ENCODE data around the gene COG3. TPM values are rescaled to one million over a fixed set of nuclear protein-coding genes. Genes with fewer than 3 reads are reported as not detected.

The COG3 gene
- total RNA-seq, 1 donor from 2014 or later, result 19.1 TPM

GRCh38 chr13:45434556-45435371 lies 30.0 kb upstream of the COG3 start:
- Mint-ChIP-seq H3K9me3 (no peaks in the 10 kb centered on the region), H3K4me1 (peaks cover 7% of the 10 kb centered on the region), H3K36me3 (ENCODE audit: low read depth) (no peaks in the 10 kb centered on the region), H3K4me3 (no peak overlapping the region), H3K27ac (ENCODE audit: unreplicated experiment) (no peak overlapping the region), H3K27me3 (ENCODE audit: low read depth) (no peaks in the 10 kb centered on the region)
- TF ChIP-seq, protein P1, sequence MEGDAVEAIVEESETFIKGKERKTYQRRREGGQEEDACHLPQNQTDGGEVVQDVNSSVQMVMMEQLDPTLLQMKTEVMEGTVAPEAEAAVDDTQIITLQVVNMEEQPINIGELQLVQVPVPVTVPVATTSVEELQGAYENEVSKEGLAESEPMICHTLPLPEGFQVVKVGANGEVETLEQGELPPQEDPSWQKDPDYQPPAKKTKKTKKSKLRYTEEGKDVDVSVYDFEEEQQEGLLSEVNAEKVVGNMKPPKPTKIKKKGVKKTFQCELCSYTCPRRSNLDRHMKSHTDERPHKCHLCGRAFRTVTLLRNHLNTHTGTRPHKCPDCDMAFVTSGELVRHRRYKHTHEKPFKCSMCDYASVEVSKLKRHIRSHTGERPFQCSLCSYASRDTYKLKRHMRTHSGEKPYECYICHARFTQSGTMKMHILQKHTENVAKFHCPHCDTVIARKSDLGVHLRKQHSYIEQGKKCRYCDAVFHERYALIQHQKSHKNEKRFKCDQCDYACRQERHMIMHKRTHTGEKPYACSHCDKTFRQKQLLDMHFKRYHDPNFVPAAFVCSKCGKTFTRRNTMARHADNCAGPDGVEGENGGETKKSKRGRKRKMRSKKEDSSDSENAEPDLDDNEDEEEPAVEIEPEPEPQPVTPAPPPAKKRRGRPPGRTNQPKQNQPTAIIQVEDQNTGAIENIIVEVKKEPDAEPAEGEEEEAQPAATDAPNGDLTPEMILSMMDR (conservative IDR thresholded peaks at IDR 0.05), result no peak
- DNase-seq (ENCODE audit: low read depth, low spot score), result no peak

DNA sequence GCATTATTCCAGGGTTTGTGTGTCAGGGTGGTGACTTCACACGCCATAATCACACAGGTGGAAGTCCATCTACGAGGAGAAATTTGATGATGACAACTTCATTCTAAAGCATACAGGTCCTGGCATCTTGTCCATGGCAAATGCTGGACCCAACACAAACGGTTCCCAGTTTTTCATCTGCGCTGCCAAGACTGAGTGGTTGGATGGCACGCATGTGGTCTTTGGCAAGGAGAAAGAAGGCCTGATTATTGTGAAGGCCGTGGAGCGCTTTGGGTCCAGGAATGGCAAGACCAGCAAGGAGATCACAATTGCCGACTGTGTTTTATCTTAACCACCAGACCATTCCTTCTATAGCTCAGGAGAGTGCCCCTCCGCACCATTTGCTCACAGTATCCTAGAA lies 28.4 kb upstream of the COG3 start:
- DNase-seq (ENCODE audit: low read depth, low spot score), result no peak
- Mint-ChIP-seq H3K36me3 (ENCODE audit: low read depth) (no peaks in the 10 kb centered on the region), H3K9me3 (no peaks in the 10 kb centered on the region), H3K4me1 (peaks cover 7% of the 10 kb centered on the region), H3K4me3 (no peak overlapping the region), H3K27me3 (ENCODE audit: low read depth) (no peaks in the 10 kb centered on the region), H3K27ac (ENCODE audit: unreplicated experiment) (no peak overlapping the region)
- TF ChIP-seq, protein P1 (conservative IDR thresholded peaks at IDR 0.05), result no peak

GRCh38 chr13:45436953-45437352 lies 27.8 kb upstream of the COG3 start:
- H3K27me3 Mint-ChIP-seq (ENCODE audit: low read depth), result no peaks in the 10 kb centered on the region
- H3K4me3 Mint-ChIP-seq, result no peak overlapping the region
- TF ChIP-seq, protein P1 (conservative IDR thresholded peaks at IDR 0.05), result no peak
- H3K4me1 Mint-ChIP-seq, result peaks cover 7% of the 10 kb centered on the region
- no peaks in the 10 kb centered on the region for H3K9me3 Mint-ChIP-seq
- peak overlapping the region; percentile 69 for H3K27ac Mint-ChIP-seq (ENCODE audit: unreplicated experiment)
- DNase-seq (ENCODE audit: low read depth, low spot score), result no peak
- H3K36me3 Mint-ChIP-seq (ENCODE audit: low read depth), result no peaks in the 10 kb centered on the region

DNA sequence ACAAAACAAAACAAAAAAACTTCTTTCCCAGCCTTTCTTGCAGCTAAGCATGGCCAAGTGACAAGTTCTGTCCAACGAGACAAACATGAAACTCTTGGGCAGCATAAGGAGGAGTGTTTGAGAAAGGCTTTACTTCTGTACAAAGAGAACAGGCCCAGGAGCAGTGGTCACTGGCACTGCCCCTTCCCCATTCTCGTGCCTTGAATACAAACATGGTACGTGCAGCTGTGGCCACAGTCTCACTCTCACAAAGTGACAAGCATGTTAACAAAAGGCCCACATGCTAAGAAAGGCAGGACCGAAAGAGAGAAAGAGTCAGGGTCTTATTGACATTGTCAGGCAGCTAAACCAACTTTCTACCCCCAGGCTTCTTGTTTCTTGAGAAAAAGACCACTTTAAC lies 26.8 kb upstream of the COG3 start:
- H3K9me3 Mint-ChIP-seq, result no peaks in the 10 kb centered on the region
- H3K27me3 Mint-ChIP-seq (ENCODE audit: low read depth), result no peaks in the 10 kb centered on the region
- H3K4me3 Mint-ChIP-seq, result no peak overlapping the region
- TF ChIP-seq, protein P1 (conservative IDR thresholded peaks at IDR 0.05), result no peak
- H3K27ac Mint-ChIP-seq (ENCODE audit: unreplicated experiment), result peak overlapping the region; percentile 62
- H3K36me3 Mint-ChIP-seq (ENCODE audit: low read depth), result no peaks in the 10 kb centered on the region
- H3K4me1 Mint-ChIP-seq, result peaks cover 7% of the 10 kb centered on the region
- no peak for DNase-seq (ENCODE audit: low read depth, low spot score)

DNA sequence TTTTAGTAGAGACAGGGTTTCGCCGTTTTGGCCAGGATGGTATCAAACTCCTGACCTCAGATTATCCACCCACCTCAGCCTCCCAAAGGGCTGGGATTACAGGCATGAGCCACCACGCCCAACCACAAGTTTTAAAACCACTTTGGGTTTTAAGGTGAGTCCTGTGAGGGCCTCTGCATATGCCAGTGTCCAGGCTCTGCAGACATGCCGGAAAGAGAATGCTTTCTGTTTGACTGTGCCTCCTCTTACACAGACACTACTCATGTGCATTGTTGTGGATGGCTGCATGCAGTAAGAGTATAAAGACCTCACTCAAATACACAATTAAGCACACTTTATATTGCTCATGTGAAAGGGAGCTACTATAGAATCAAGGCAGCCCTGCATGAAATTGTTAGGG lies 25.7 kb upstream of the COG3 start:
- Mint-ChIP-seq H3K4me1 (peaks cover 7% of the 10 kb centered on the region), H3K36me3 (ENCODE audit: low read depth) (no peaks in the 10 kb centered on the region), H3K27ac (ENCODE audit: unreplicated experiment) (no peak overlapping the region), H3K4me3 (no peak overlapping the region), H3K9me3 (no peaks in the 10 kb centered on the region), H3K27me3 (ENCODE audit: low read depth) (no peaks in the 10 kb centered on the region)
- no peak for DNase-seq (ENCODE audit: low read depth, low spot score)
- TF ChIP-seq, protein P1 (conservative IDR thresholded peaks at IDR 0.05), result no peak

Measured in neural crest cell (in vitro differentiated cells).